Mucosa of descending colon (tissue), 3 donors: ENCODE measurements around the gene HMHB1. TPM values are rescaled to one million over a fixed set of nuclear protein-coding genes. Genes with fewer than 3 reads are reported as not detected.

Source experiments
- ATAC-seq: fragments of 200-7000 bp; cut with Tn5 transposase; one replicate; pipeline ENCODE4 v1.9.1; 2020; ENCODE audit warnings: mild to moderate bottlenecking, moderate library complexity
- DNase-seq, 3 donors: peaks; one replicate each; pipeline ENCODE4 v3.0.0-alpha.2; 2020
- H3K36me3 ChIP-seq: fragments of 200-600 bp; one replicate; pipeline ENCODE4 v1.8.0; 2021; ENCODE audit warnings: low read depth, mild to moderate bottlenecking
- H3K4me1 ChIP-seq: fragments of 200-600 bp; one replicate; pipeline ENCODE4 v1.8.0; 2021; ENCODE audit warnings: low read depth, mild to moderate bottlenecking
- H3K4me3 ChIP-seq: fragments of 200-600 bp; one replicate; pipeline ENCODE4 v1.8.0; 2021; ENCODE audit warnings: mild to moderate bottlenecking
- H3K9me3 ChIP-seq: fragments of 200-600 bp; one replicate; pipeline ENCODE4 v1.8.0; 2021; ENCODE audit warnings: mild to moderate bottlenecking
- intact Hi-C, 2 donors: fragments of 100-400 bp; cut with DNase I in 1 of 2; cut with micrococcal nuclease in 1 of 2; formaldehyde crosslinking; loops; one replicate each; pipeline versions ENCODE4 v1.11.0 to v1.11.1; 2022; cut with DNase I, micrococcal nuclease
- total RNA-seq, 3 donors: library from RNA; stranded (reverse); fragmentation: NEBNext Ultra II Directional in 2 of 3; extraction: Animal tissue kit (Norgen Biotek cat#: 25700) in 2 of 3; gene quantifications; one replicate each; pipeline versions ENCODE4 v1.2.1 to v1.2.4, GENCODE V29; 2021 to 2023
- TF ChIP-seq, protein P1 (sequence below): fragments of 200-600 bp; IDR thresholded peaks from one replicate; pipeline ENCODE4 v1.8.0; 2022; ENCODE audit warnings: antibody characterized with exemption, mild to moderate bottlenecking
- donor health status: DM: no; HTN: no; CAD: no; lungs with moderate emphysema.
- donor health status: DM: no; HTN: no; CAD: no.
- donor health status: DM: no; HTN: yes; CAD: no.

Gene HMHB1
- total RNA-seq, 3 donors from 2014 or later = not detected

DNA sequence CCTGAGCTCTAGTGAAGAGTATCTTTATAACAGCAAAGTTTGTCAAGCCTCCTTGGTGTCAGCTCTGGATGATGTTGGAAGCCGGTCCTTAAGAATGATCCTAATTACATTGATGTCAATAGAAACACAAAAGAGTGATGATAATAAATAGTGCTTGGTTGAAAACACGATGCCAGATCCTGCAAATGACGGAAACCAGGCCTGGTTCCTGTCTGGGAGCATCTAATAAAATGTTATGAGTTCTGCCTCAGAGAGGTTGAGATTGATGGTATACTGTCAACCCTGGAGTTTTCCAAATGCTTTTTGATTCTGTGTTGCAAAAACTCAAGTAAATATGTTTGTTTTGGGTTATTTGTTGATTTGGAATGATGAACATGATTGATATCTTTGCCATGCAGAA is 23.3 kb downstream of the HMHB1 start:
- no peak for ATAC-seq
- no peak for DNase-seq
- Histone ChIP-seq H3K4me3 (no peak overlapping the region), H3K36me3 (no peaks in the 10 kb centered on the region), H3K9me3 (no peaks in the 10 kb centered on the region), H3K4me1 (no peaks in the 10 kb centered on the region)
- TF ChIP-seq, protein P1, sequence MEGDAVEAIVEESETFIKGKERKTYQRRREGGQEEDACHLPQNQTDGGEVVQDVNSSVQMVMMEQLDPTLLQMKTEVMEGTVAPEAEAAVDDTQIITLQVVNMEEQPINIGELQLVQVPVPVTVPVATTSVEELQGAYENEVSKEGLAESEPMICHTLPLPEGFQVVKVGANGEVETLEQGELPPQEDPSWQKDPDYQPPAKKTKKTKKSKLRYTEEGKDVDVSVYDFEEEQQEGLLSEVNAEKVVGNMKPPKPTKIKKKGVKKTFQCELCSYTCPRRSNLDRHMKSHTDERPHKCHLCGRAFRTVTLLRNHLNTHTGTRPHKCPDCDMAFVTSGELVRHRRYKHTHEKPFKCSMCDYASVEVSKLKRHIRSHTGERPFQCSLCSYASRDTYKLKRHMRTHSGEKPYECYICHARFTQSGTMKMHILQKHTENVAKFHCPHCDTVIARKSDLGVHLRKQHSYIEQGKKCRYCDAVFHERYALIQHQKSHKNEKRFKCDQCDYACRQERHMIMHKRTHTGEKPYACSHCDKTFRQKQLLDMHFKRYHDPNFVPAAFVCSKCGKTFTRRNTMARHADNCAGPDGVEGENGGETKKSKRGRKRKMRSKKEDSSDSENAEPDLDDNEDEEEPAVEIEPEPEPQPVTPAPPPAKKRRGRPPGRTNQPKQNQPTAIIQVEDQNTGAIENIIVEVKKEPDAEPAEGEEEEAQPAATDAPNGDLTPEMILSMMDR = no peak
- intact Hi-C loops = no loop called here

DNA sequence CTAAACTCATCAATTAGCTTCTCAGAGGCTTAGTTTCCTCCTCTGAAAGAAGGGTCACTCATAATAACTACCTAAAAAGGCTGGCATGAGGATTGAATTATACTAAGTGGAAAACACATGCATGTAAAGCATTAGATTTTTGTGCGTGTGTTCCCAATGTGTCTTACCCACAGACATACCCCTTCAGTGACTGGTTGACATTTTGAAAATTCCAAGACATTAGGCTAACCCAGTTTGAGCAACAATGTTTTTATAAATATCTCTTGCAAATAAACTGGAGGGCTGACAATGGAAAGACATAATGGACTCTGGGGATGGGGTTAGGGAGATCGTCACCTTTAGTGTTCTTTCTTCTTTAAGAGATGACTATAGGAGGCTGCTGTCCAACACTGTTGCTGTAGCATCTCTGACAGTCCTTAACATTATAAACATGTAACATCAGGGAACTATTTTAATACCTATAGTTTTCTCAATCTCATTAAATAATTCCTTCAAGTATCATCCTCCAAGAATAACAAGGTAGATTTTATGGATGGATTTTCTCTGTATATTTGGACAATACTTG is 24.3 kb downstream of the HMHB1 start:
- Histone ChIP-seq H3K9me3 (no peaks in the 10 kb centered on the region), H3K4me1 (no peaks in the 10 kb centered on the region), H3K4me3 (no peak overlapping the region), H3K36me3 (no peaks in the 10 kb centered on the region)
- DNase-seq (no peak), ATAC-seq (no peak)
- intact Hi-C loops = no loop called here
- TF ChIP-seq, protein P1 = no peak

DNA sequence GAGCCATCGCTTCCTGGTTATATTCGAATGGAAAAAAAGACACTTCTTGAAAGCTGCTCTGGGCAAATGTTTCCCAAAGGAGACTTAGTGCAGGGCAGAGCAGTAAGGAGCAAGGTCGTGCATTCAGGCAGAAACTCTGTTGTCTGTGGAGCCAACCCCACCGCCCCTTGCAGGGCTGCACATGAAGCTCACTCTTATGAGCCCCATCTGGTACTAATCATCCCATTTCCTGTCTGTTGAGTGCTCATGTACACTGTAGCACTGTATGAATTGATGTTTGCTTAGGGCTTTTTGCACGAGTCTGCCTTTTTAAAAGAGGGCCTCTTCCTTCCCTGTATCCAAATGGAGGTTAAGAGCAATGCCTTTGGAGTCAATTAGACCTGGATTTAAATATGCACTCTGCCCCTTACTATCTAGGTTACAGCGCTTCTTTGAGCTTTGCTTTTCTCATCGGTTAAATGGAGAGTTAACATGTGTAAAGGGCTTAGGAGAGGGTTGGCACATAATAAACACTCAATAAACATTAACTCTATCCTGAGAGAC is 25.4 kb downstream of the HMHB1 start:
- intact Hi-C loops = no loop called here
- Histone ChIP-seq H3K36me3 (no peaks in the 10 kb centered on the region), H3K4me1 (no peaks in the 10 kb centered on the region), H3K9me3 (no peaks in the 10 kb centered on the region), H3K4me3 (no peak overlapping the region)
- TF ChIP-seq, protein P1 = no peak
- ATAC-seq (no peak), DNase-seq (no peak)

DNA sequence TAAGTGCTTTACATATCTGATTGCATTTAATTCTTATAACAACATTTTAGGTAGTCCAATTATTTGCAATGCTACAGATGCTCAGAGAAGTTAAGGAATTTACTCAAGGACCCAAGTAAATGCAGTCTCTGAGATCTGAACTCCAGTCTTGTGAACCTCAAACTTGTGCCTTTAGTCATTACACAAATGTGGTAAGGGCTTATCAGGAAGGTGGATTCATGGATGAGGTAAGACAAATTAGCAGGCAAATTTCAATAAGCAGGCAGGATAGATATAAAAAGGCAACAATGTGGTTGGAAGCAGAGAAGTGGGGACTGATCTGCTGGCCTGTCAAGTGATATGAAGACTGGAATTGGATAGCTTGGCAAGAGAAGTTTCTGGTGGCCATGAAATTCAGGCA is 29.5 kb downstream of the HMHB1 start:
- H3K36me3 ChIP-seq = no peaks in the 10 kb centered on the region
- no peaks in the 10 kb centered on the region for H3K4me1 ChIP-seq
- TF ChIP-seq, protein P1 = no peak
- no peaks in the 10 kb centered on the region for H3K9me3 ChIP-seq
- intact Hi-C loops = no loop called here
- DNase-seq (no peak), ATAC-seq (no peak)
- no peak overlapping the region for H3K4me3 ChIP-seq

DNA sequence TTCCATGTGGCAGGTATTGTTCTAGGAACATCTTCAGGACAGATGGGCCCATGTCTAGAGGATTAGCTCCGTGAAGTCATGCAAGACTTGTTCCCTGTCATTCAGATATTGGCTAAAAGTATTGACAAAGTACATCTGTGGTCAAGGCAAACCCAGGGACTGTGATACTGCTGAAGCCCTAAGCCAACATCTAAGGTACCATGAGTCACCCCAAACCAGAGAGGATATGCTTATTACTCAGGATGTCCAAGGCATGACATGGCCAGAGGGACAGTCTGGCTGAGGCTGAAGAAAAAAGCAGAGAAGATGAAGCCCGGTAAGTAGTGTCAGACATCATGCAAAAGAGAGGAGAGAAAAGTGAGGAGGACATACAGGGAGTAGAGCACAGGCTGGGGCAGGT is 31.0 kb downstream of the HMHB1 start:
- TF ChIP-seq, protein P1 = no peak
- DNase-seq (no peak), ATAC-seq (no peak)
- intact Hi-C loops = no loop called here
- H3K36me3 ChIP-seq = no peaks in the 10 kb centered on the region
- no peaks in the 10 kb centered on the region for H3K9me3 ChIP-seq
- H3K4me3 ChIP-seq = no peak overlapping the region
- no peaks in the 10 kb centered on the region for H3K4me1 ChIP-seq

DNA sequence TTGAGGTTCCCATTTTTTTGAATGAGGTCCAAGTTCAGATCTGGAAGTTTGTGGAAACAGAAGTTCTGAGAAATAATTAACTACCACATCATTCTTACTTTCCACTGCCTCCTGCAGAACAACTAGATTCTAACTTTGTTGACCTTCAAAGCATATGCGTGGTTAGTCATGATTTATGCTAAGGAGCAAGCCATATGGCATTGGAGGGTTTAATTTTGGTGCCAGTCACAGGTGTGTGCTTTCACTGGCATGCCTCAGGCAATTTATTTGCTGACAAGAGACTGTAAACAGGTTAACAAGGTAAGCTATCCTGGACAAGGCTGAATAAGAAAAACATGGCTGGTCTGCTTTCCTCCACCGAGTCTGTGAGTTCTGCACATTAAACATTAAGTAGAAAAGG is 31.5 kb downstream of the HMHB1 start:
- TF ChIP-seq, protein P1 = no peak
- no peaks in the 10 kb centered on the region for H3K9me3 ChIP-seq
- H3K36me3 ChIP-seq = no peaks in the 10 kb centered on the region
- ATAC-seq (no peak), DNase-seq (no peak)
- H3K4me1 ChIP-seq = no peaks in the 10 kb centered on the region
- H3K4me3 ChIP-seq = no peak overlapping the region
- intact Hi-C loops = no loop called here
